SK-N-MC (cell line): Measurements from ENCODE around the gene TNP1.

Experiments
- DNase-seq: peaks from one replicate; pipeline ENCODE4 v3.0.0-alpha.2; 2011; ENCODE audit warnings: low read depth, low spot score
- H3K27ac ChIP-seq: fragments of 200-600 bp; sonication (generic); 2 replicates; pipeline ENCODE4 v1.5.1; 2016; ENCODE audit warnings: mixed run types
- H3K36me3 ChIP-seq: fragments of 200-600 bp; sonication (generic); 2 replicates; pipeline ENCODE4 v1.6.1; 2017; ENCODE audit warnings: antibody characterized with exemption, low read length, mixed read lengths; ENCODE audit not compliant: insufficient read depth
- H3K4me3 ChIP-seq: fragments of 200-600 bp; sonication (generic); 2 replicates; pipeline ENCODE4 v1.5.1; 2016
- H3K9ac ChIP-seq: fragments of 200-600 bp; sonication (generic); 2 replicates; pipeline ENCODE4 v1.8.0; 2017; ENCODE audit warnings: mixed run types, mixed read lengths; ENCODE audit not compliant: insufficient read length
- H3K9me3 ChIP-seq: fragments of 200-600 bp; sonication (generic); 2 replicates; pipeline ENCODE4 v1.6.1; 2017; ENCODE audit warnings: low read depth, mild to moderate bottlenecking, antibody characterized with exemption, low read length, moderate library complexity, mixed read lengths
- EZH2 ChIP-seq: fragments of 200-600 bp; sonication (generic); IDR thresholded peaks from one replicate; pipeline ENCODE4 v1.6.1; 2017; ENCODE audit warnings: antibody characterized with exemption
- FOXP2 ChIP-seq: optimal IDR thresholded peaks from 2 replicates; pipeline ENCODE3; 2011; ENCODE audit warnings: mild to moderate bottlenecking, moderate library complexity; ENCODE audit not compliant: insufficient read depth; ENCODE audit errors: extremely low read length, control extremely low read depth
- POLR2AphosphoS5 ChIP-seq: IDR thresholded peaks from 2 replicates; pipeline ENCODE4 v1.6.1; 2012; ENCODE audit warnings: mild to moderate bottlenecking, low read depth, low read length, borderline replicate concordance

The TNP1 gene

DNA sequence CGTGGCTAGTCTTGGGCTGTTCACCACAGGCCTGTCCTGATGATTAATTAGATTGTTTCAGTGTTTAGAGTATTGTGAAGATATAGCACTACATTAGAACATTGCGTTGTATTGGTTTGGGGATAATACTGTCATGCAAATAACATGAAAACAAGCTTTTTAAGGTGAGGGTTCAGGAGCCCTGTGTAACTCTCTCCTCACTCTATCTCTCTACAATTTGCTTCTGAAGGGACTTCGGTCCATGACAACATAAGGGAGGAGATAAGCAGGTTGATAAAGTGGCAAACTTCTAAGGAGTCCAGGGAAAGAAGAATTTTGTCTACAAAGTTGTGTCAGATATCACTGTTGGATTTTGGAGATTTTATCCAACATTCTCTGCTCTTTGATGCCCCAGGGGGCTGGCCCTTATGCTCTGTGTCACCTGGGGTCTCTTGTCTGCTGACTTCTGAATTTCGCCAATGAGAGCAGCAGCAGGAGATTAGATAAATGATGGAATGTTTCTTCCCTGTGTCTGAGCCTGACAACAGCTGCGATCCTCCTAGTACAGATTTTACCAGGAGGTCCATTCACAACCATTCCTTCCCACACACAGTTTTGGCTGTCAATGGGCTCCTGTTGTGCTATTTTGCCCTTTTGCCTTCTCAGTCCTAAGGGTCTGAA, 3.3 kb downstream of the TNP1 start:
- Histone ChIP-seq H3K9ac (no peak overlapping the region), H3K9me3 (no peaks in the 10 kb centered on the region), H3K27ac (no peak overlapping the region), H3K36me3 (no peaks in the 10 kb centered on the region), H3K4me3 (no peak overlapping the region)
- DNase-seq, result no peak
- no peak for TF ChIP-seq EZH2
- no peak for TF ChIP-seq POLR2AphosphoS5

DNA sequence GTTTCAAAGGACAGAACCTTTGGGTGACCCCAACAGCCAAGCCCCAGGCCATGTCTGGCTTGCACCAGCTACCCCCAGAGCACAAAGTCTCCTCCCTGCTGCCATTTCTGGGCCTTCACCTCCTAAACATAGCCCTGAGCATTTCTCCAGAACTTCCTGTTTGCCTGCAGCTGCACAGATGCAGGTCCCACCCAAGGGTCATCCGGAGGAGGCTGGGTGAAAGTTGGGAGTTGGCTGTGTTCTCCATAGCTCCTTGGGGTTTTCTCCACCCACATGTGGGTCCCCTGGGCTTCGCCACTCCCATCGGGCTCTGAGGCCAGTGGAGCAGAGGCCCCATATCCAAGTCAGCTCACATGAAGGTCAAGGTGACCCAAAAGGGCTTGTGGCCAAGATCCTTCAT, 4.3 kb downstream of the TNP1 start:
- Histone ChIP-seq H3K36me3 (no peaks in the 10 kb centered on the region), H3K27ac (no peak overlapping the region), H3K9me3 (no peaks in the 10 kb centered on the region), H3K9ac (no peak overlapping the region), H3K4me3 (no peak overlapping the region)
- TF ChIP-seq FOXP2 (no peak), EZH2 (no peak), POLR2AphosphoS5 (no peak)
- DNase-seq, result no peak

DNA sequence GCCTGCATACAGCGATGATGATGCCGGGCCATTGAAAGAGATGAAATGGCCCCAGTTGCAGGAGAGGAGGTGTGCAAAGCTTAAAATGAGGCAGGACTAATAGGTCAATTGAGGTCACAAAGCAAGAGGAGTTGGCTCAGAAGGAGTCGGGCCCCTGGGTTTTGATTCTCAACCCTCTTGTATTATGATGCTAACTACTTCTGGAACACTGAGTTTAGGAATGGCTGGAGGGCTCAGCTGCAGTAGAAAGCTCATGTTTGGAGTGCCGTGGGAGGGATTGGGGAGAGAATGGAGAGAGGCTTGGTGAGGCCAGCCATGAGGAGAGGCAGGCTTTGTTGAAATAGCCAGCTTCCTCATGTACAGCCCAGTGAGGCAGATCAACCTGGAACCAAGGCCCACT, 4.8 kb downstream of the TNP1 start:
- Histone ChIP-seq H3K4me3 (no peak overlapping the region), H3K27ac (no peak overlapping the region), H3K36me3 (no peaks in the 10 kb centered on the region), H3K9me3 (no peaks in the 10 kb centered on the region), H3K9ac (no peak overlapping the region)
- no peak for DNase-seq
- TF ChIP-seq POLR2AphosphoS5, result no peak
- no peak for TF ChIP-seq EZH2
- no peak for TF ChIP-seq FOXP2

DNA sequence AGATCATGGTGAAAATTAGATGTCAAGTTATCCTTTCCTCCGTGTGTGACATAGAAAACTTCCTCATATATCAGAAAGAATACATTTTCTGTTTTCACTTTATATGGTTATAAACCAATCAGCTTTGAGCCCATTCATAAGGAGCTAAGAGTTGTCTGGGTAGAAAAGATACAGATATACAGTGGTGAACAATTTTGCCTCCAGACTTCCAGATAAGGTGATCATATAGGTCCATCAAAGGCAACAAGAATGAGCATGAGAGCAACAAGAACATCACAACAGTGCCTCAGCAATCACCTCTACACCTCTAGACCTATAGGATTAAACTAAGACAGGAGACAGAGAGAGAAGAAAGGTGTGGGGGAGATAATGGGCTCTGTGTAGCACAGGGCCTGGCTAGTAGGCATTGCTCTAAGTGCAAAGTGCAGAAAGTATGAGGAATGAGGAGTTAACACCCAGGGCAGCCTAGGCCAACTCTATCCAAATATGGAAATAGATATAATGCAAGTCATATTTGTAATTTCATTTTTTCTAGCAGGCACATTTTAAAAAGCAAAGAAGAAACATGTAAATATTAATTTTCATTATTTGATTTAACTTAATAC, 8.3 kb downstream of the TNP1 start:
- DNase-seq, result no peak
- no peaks in the 10 kb centered on the region for H3K9me3 ChIP-seq
- no peaks in the 10 kb centered on the region for H3K36me3 ChIP-seq
- H3K9ac ChIP-seq, result no peak overlapping the region
- no peak for TF ChIP-seq FOXP2
- no peak for TF ChIP-seq POLR2AphosphoS5
- TF ChIP-seq EZH2, result no peak
- H3K4me3 ChIP-seq, result no peak overlapping the region
- no peak overlapping the region for H3K27ac ChIP-seq

DNA sequence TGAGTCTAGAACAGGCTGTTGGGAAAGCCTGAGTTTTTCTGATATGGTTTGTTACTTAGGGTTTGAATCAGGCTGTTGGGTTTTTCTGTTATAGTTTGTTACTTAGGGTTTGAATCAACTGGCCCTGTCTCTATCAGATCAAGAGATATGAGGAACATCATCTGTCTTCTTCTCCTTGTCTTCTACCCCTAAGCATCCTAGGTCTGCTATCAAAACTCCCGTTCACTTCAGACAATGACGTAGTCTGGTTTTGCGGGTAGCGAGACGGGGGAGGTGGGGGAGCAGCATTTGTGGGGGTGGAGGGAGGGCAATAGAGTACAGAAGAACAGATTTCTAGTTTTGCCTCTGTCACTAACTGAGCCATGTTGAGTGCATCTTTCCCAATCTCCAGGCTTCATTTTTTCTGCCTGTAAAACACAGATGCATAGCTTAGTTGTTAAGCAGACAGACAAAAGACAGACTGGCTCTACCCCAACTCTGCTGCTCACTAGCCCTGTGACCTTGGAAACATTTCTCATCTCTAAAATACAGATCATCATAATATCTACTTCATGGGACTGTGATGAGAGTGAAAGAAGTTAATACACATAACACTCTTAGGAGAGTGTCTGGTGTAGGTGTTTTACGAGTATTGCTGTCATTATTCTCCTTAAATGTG, 9.1 kb downstream of the TNP1 start:
- TF ChIP-seq POLR2AphosphoS5 (no peak), FOXP2 (no peak), EZH2 (no peak)
- no peaks in the 10 kb centered on the region for H3K36me3 ChIP-seq
- H3K9me3 ChIP-seq, result no peaks in the 10 kb centered on the region
- H3K27ac ChIP-seq, result no peak overlapping the region
- DNase-seq, result no peak
- H3K9ac ChIP-seq, result no peak overlapping the region
- H3K4me3 ChIP-seq, result no peak overlapping the region

DNA sequence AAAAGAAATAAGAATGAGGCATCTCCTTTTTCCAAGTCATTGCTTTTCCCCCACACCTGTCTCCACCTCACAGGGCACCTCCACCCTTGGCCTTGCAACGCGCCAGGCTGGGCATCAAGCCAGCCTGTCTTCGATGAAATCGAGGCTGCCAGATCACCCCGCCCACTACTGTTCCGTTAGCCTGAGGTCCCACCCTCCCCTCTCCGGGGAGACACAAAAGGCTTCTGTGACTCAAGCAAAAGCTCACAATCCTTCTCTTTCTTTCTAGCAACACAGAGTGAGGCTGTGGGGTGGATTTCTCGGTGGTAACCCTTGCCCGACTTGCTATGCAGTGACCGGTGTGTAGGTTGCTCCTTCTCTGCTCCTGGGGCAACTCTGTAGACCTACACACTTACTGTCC, 9.9 kb downstream of the TNP1 start:
- H3K4me3 ChIP-seq, result no peak overlapping the region
- no peak for DNase-seq
- TF ChIP-seq EZH2 (no peak), POLR2AphosphoS5 (no peak)

DNA sequence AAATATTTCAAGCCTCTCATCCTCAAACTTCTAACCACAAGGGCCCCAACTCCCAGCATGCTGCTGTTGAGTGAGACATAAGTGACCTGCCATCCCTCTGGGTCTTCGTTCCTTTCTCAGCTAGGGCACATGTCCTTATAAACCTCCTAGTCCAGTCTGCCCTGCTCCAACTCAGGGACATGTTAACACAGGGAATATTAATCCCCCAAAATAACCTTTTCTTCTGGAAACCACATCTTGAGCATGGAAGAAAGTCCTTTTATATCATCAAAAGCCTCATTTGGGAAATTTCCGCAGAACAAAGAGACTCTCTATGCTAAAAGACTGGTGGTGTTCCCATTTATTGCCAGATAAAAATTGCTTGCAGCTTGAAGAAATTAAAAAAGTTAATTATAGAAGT, 14.4 kb downstream of the TNP1 start:
- Histone ChIP-seq H3K9me3 (no peaks in the 10 kb centered on the region), H3K9ac (no peak overlapping the region), H3K4me3 (no peak overlapping the region), H3K36me3 (no peaks in the 10 kb centered on the region), H3K27ac (no peak overlapping the region)
- DNase-seq, result no peak
- TF ChIP-seq EZH2, result no peak
- no peak for TF ChIP-seq FOXP2
- TF ChIP-seq POLR2AphosphoS5, result no peak

More for the DNA sequence above, 9.9 kb downstream of the TNP1 start:
- Histone ChIP-seq H3K9ac (no peak overlapping the region), H3K36me3 (no peaks in the 10 kb centered on the region), H3K9me3 (no peaks in the 10 kb centered on the region), H3K27ac (no peak overlapping the region)

DNA sequence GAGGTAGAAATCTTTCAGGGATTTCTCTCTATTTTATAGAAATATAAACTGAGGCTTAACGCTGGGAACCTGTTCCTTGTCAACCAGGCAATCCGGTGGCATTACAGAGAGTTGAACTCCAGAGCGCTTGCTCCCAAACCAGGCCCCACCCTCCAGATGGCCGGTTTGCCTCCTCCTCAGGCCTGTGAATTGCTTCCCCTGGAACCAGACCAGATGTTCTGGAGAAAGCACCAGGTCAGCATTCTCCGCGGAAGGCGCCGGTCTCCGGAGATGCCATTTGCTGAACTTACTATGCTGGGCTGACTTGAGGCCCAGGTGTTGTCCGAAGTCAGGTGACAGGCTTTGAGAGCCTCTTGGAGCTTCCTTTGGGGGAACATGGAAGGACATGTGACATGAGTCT, 17.2 kb downstream of the TNP1 start:
- no peak for DNase-seq

DNA sequence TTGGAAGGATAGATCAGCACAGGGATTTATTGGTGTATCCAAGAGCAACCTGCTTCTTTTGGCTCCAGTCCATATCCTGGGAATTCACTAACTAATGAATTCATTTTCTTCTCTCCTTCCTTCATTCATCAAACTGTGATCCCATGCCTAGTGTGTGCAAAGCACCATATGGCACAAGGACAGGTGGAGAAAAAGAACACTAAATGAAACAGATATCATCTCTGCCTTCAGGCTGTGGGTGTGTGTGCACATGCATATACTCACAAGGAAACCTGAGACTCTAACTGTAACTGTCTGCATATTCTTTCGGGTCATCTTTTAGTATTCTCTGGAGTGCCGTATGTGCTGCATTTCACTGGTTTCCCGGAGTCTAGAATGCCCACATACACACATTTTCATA, 20.2 kb downstream of the TNP1 start:
- Histone ChIP-seq H3K27ac (no peak overlapping the region), H3K4me3 (no peak overlapping the region), H3K36me3 (no peaks in the 10 kb centered on the region), H3K9me3 (no peaks in the 10 kb centered on the region), H3K9ac (no peak overlapping the region)
- no peak for TF ChIP-seq POLR2AphosphoS5
- TF ChIP-seq FOXP2, result no peak
- TF ChIP-seq EZH2, result no peak
- DNase-seq, result no peak

More for the DNA sequence above, 17.2 kb downstream of the TNP1 start:
- no peaks in the 10 kb centered on the region for H3K9me3 ChIP-seq
- no peak overlapping the region for H3K9ac ChIP-seq
- no peak for TF ChIP-seq FOXP2
- no peak for TF ChIP-seq EZH2
- TF ChIP-seq POLR2AphosphoS5, result no peak
- H3K36me3 ChIP-seq, result no peaks in the 10 kb centered on the region
- H3K4me3 ChIP-seq, result no peak overlapping the region
- no peak overlapping the region for H3K27ac ChIP-seq
